ENCODE measurements around the gene GABRB2. TPM values are rescaled to one million over a fixed set of nuclear protein-coding genes. Genes with fewer than 3 reads are reported as not detected.

Gene GABRB2
- total and polyA plus RNA-seq, 2 of the 13 experiments (the other 11 are each of a cell fraction or from before 2014, with no cell fraction given), result 0.01 TPM; not detected in 1

DNA sequence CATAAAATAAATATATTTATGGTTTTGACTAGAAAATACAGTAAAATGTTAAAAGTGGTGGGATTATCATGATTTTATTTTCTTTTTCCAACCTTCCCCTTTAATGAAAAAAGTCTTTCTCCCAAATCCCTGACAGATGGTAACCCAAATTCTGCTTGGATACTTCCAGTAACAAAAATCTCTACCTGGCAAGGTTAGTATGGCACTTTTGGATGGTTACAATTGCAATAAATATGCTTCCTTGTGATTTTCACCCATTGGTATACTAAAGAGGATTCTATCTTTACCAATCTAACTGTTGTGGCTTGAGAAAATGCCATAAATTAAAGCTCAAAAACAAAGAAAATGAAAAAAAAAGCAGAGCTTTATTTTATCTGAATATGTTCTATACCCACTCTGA lies 62.8 kb downstream of the GABRB2 start:
- no peaks in the 10 kb centered on the region for H3K4me1 ChIP-seq (ENCODE audit: insufficient read depth, low read length)
- POLR2A ChIA-PET, result no interaction called here
- FAIRE-seq, result no peak
- in situ Hi-C loops (cut with HindIII; ENCODE audit: extremely low pct_ligation_motif_present, low pct_unique_long_range_greater_than_20kb), result no loop called here
- CTCF ChIA-PET (ENCODE audit: low intra/inter-chr PET ratio, low total read pairs), result no interaction called here
- H3K79me2 ChIP-seq (ENCODE audit: insufficient read depth, low read length), result no peaks in the 10 kb centered on the region
- H3K4me2 ChIP-seq (ENCODE audit: low read depth, low read length), result no peak overlapping the region
- TF ChIP-seq FOXA1 (IDR thresholded peaks at IDR 0.05), result no peak
- no peak for TF ChIP-seq FOXA1 (CRISPR knock-in tag; IDR thresholded peaks at IDR 0.05)
- no peak for TF ChIP-seq ARHGAP35 (CRISPR knock-in tag; IDR thresholded peaks at IDR 0.05; ENCODE audit: borderline replicate concordance)
- TF ChIP-seq, protein P1, sequence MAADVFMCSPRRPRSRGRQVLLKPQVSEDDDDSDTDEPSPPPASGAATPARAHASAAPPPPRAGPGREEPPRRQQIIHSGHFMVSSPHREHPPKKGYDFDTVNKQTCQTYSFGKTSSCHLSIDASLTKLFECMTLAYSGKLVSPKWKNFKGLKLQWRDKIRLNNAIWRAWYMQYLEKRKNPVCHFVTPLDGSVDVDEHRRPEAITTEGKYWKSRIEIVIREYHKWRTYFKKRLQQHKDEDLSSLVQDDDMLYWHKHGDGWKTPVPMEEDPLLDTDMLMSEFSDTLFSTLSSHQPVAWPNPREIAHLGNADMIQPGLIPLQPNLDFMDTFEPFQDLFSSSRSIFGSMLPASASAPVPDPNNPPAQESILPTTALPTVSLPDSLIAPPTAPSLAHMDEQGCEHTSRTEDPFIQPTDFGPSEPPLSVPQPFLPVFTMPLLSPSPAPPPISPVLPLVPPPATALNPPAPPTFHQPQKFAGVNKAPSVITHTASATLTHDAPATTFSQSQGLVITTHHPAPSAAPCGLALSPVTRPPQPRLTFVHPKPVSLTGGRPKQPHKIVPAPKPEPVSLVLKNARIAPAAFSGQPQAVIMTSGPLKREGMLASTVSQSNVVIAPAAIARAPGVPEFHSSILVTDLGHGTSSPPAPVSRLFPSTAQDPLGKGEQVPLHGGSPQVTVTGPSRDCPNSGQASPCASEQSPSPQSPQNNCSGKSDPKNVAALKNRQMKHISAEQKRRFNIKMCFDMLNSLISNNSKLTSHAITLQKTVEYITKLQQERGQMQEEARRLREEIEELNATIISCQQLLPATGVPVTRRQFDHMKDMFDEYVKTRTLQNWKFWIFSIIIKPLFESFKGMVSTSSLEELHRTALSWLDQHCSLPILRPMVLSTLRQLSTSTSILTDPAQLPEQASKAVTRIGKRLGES (CRISPR knock-in tag; IDR thresholded peaks at IDR 0.05; ENCODE audit: borderline replicate concordance), result no peak
- H3K27ac ChIP-seq (ENCODE audit: extremely low read length, insufficient read depth, low read length), result no peak overlapping the region
- H3K9me3 ChIP-seq (ENCODE audit: low read length), result no peaks in the 10 kb centered on the region
- no peak overlapping the region for H2AFZ ChIP-seq (ENCODE audit: low read length)
- no peaks in the 10 kb centered on the region for H4K20me1 ChIP-seq (ENCODE audit: insufficient read depth, low read length)
- no TSS peak for BruUV-seq (replicated peaks)
- no peak overlapping the region for H3K9ac ChIP-seq (ENCODE audit: insufficient read depth, low read depth, low read length)
- DNase-seq (ENCODE audit: low spot score), result no peak
- ATAC-seq, result no peak
- no peak overlapping the region for H3K4me3 ChIP-seq (replicated peaks in 1 of 3; ENCODE audit: insufficient read depth in 1 of 3, low read depth in 2 of 3, low read length in 3 of 3)
- no peaks in the 10 kb centered on the region for H3K27me3 ChIP-seq (ENCODE audit: control insufficient read depth in 1 of 2, insufficient read depth in 2 of 2, low read length in 2 of 2)
- intact Hi-C loops (cut with micrococcal nuclease; ENCODE audit: unreplicated experiment), result no loop called here
- no peaks in the 10 kb centered on the region for H3K36me3 ChIP-seq (replicated peaks in 1 of 2; ENCODE audit: control insufficient read depth in 1 of 2, insufficient read depth in 2 of 2, low read length in 2 of 2)

DNA sequence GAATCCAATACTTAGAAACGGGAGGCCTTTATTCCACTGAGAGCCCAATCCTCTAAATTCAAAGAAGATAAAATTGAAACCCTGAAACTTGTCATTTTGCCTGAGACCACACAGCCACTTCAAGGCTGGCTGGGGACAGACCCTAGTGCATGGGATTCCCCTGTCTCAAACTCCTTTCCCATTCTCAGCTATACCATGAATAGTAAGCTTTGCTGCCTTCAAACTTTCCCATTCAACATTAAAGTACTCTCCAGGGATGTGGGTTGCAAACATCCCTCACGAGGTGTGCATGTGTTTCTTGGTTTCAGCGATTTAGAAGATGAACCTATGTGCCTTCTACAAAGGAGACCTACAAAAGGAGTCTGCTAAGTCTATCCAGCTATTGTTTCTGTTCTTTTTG lies 64.6 kb downstream of the GABRB2 start:
- WGBS (ENCODE audit: low lambda C conversion rate), result 0% methylated on average over 3 of the region's 3 CpGs
- Histone ChIP-seq H3K9ac (ENCODE audit: insufficient read depth, low read depth, low read length) (no peak overlapping the region), H4K20me1 (ENCODE audit: insufficient read depth, low read length) (no peaks in the 10 kb centered on the region), H3K36me3 (replicated peaks in 1 of 2; ENCODE audit: control insufficient read depth in 1 of 2, insufficient read depth in 2 of 2, low read length in 2 of 2) (no peaks in the 10 kb centered on the region), H3K4me2 (ENCODE audit: low read depth, low read length) (no peak overlapping the region), H3K27me3 (ENCODE audit: control insufficient read depth in 1 of 2, insufficient read depth in 2 of 2, low read length in 2 of 2) (no peaks in the 10 kb centered on the region), H3K4me3 (replicated peaks in 1 of 3; ENCODE audit: insufficient read depth in 1 of 3, low read depth in 2 of 3, low read length in 3 of 3) (no peak overlapping the region), H2AFZ (ENCODE audit: low read length) (no peak overlapping the region), H3K4me1 (ENCODE audit: insufficient read depth, low read length) (no peaks in the 10 kb centered on the region), H3K79me2 (ENCODE audit: insufficient read depth, low read length) (no peaks in the 10 kb centered on the region), H3K9me3 (ENCODE audit: low read length) (no peaks in the 10 kb centered on the region), H3K27ac (ENCODE audit: extremely low read length, insufficient read depth, low read length) (no peak overlapping the region)
- ChIA-PET CTCF (ENCODE audit: low intra/inter-chr PET ratio, low total read pairs) (no interaction called here), POLR2A (no interaction called here)
- no peak for FAIRE-seq
- no peak for ATAC-seq
- no peak for DNase-seq (ENCODE audit: low spot score)
- BruUV-seq (replicated peaks), result no TSS peak
- intact Hi-C loops (cut with micrococcal nuclease; ENCODE audit: unreplicated experiment) (no loop called here), in situ Hi-C loops (cut with HindIII; ENCODE audit: extremely low pct_ligation_motif_present, low pct_unique_long_range_greater_than_20kb) (no loop called here)
- TF ChIP-seq, protein P2, sequence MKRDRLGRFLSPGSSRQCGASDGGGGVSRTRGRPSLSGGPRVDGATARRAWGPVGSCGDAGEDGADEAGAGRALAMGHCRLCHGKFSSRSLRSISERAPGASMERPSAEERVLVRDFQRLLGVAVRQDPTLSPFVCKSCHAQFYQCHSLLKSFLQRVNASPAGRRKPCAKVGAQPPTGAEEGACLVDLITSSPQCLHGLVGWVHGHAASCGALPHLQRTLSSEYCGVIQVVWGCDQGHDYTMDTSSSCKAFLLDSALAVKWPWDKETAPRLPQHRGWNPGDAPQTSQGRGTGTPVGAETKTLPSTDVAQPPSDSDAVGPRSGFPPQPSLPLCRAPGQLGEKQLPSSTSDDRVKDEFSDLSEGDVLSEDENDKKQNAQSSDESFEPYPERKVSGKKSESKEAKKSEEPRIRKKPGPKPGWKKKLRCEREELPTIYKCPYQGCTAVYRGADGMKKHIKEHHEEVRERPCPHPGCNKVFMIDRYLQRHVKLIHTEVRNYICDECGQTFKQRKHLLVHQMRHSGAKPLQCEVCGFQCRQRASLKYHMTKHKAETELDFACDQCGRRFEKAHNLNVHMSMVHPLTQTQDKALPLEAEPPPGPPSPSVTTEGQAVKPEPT (CRISPR knock-in tag; IDR thresholded peaks at IDR 0.05; ENCODE audit: low read depth), result no peak
- TF ChIP-seq, protein P3, sequence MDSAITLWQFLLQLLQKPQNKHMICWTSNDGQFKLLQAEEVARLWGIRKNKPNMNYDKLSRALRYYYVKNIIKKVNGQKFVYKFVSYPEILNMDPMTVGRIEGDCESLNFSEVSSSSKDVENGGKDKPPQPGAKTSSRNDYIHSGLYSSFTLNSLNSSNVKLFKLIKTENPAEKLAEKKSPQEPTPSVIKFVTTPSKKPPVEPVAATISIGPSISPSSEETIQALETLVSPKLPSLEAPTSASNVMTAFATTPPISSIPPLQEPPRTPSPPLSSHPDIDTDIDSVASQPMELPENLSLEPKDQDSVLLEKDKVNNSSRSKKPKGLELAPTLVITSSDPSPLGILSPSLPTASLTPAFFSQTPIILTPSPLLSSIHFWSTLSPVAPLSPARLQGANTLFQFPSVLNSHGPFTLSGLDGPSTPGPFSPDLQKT (CRISPR knock-in tag; IDR thresholded peaks at IDR 0.05; ENCODE audit: borderline replicate concordance), result no peak
- TF ChIP-seq, protein P4, sequence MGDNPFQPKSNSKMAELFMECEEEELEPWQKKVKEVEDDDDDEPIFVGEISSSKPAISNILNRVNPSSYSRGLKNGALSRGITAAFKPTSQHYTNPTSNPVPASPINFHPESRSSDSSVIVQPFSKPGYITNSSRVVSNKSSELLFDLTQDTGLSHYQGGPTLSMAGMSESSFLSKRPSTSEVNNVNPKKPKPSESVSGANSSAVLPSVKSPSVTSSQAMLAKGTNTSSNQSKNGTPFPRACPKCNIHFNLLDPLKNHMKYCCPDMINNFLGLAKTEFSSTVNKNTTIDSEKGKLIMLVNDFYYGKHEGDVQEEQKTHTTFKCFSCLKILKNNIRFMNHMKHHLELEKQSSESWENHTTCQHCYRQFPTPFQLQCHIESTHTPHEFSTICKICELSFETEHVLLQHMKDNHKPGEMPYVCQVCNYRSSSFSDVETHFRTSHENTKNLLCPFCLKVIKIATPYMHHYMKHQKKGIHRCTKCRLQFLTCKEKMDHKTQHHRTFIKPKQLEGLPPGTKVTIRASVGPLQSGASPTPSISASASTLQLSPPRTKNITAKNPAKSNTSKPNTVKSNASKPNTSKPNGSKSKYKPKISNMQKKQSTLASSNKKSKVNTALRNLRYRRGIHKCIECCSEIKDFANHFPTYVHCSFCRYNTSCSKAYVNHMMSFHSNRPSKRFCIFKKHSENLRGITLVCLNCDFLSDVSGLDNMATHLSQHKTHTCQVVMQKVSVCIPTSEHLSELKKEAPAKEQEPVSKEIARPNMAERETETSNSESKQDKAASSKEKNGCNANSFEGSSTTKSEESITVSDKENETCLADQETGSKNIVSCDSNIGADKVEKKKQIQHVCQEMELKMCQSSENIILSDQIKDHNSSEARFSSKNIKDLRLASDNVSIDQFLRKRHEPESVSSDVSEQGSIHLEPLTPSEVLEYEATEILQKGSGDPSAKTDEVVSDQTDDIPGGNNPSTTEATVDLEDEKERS (CRISPR knock-in tag; IDR thresholded peaks at IDR 0.05), result no peak
- TF ChIP-seq PHF8 (CRISPR knock-in tag; IDR thresholded peaks at IDR 0.05), result no peak
